Endothelial cell of umbilical vein (primary cell): ENCODE measurements around the gene C3orf22. TPM values are rescaled to one million over a fixed set of nuclear protein-coding genes. Genes with fewer than 3 reads are reported as not detected.

Experiments
- BruUV-seq: library from RNA; stranded (reverse); fragments of 400-500 nt; replicated peaks from 2 replicates; lab custom pipeline; 2021; lab: Mats Ljungman, UMichigan
- CTCF ChIA-PET: fragments of 300-600, 350-600 bp; sonication (Branson Sonifier 250); formaldehyde crosslinking; loops from one replicate; lab custom pipeline; 2021; ENCODE audit warnings: antibody characterized with exemption, inconsistent platforms; lab: Charles Lee
- POLR2A ChIA-PET: fragments of 300-600, 350-600 bp; sonication (Branson Sonifier 250); formaldehyde crosslinking; loops from one replicate; lab custom pipeline; 2021; ENCODE audit warnings: antibody characterized with exemption, inconsistent platforms; lab: Charles Lee
- DNase-seq: peaks from one replicate; pipeline ENCODE4 v3.0.0-alpha.2; 2011; ENCODE audit warnings: low read depth, low spot score
- FAIRE-seq: peaks from 2 replicates; lab custom pipeline; 2011; peaks lifted over from hg19 to GRCh38; lab: Jason Lieb, UNC
- H2AFZ ChIP-seq: 2 replicates; pipeline ENCODE4 v1.6.0; 2012; ENCODE audit warnings: low read depth, low read length, control low read depth, inconsistent platforms
- H3K27ac ChIP-seq: 2 replicates; pipeline ENCODE4 v1.5.1; 2011; ENCODE audit warnings: low read depth, mild to moderate bottlenecking, control low read depth, low read length, moderate library complexity; ENCODE audit not compliant: insufficient read depth
- H3K27me3 ChIP-seq, 2 experiments: 2 replicates each; pipeline versions ENCODE4 v1.6.0 to v1.6.1; 2011; ENCODE audit warnings: low read length in 2 of 2, mixed read lengths in 1 of 2; ENCODE audit not compliant: control insufficient read depth in 2 of 2, insufficient read depth in 2 of 2
- H3K36me3 ChIP-seq, 2 experiments: 2 replicates in 1 of 2; 3 replicates in 1 of 2; pipeline ENCODE4 v1.5.1; 2011; ENCODE audit warnings: low read length in 2 of 2, mild to moderate bottlenecking in 1 of 2, moderate library complexity in 1 of 2; ENCODE audit not compliant: control insufficient read depth in 2 of 2, insufficient read depth in 2 of 2; ENCODE audit errors: extremely low read depth in 1 of 2
- H3K4me1 ChIP-seq: 3 replicates; pipeline ENCODE4 v1.5.1; 2011; ENCODE audit warnings: mild to moderate bottlenecking, low read length; ENCODE audit not compliant: control insufficient read depth, insufficient read depth; ENCODE audit errors: extremely low read depth
- H3K4me2 ChIP-seq: 2 replicates; pipeline ENCODE4 v1.6.1; 2011; ENCODE audit warnings: low read length, control low read depth, mixed read lengths; ENCODE audit not compliant: insufficient read depth
- H3K4me3 ChIP-seq, 3 experiments: fragments of 200-600 bp in 1 of 3; sonication (generic), shearing (Covaris generic) in 1 of 3; replicated peaks in 1 of 3; 2 replicates each; pipeline ENCODE4 v1.5.1; 2011 to 2016; ENCODE audit warnings: control low read depth in 3 of 3, low read length in 3 of 3, mild to moderate bottlenecking in 2 of 3, inconsistent platforms in 1 of 3, low read depth in 1 of 3, moderate library complexity in 1 of 3; ENCODE audit not compliant: insufficient read depth in 1 of 3
- H3K79me2 ChIP-seq: 2 replicates; pipeline ENCODE4 v1.6.0; 2012; ENCODE audit warnings: low read length, inconsistent platforms; ENCODE audit not compliant: control insufficient read depth, insufficient read depth
- H3K9ac ChIP-seq: replicated peaks from 2 replicates; pipeline ENCODE3; 2011; ENCODE audit warnings: low read length, control low read depth; ENCODE audit not compliant: insufficient read depth; ENCODE audit errors: extremely low read depth
- H3K9me1 ChIP-seq: replicated peaks from 3 replicates; pipeline ENCODE4 v1.6.0; 2011; ENCODE audit warnings: mild to moderate bottlenecking, low read length; ENCODE audit not compliant: control insufficient read depth, insufficient read depth; ENCODE audit errors: extremely low read depth
- H3K9me3 ChIP-seq: replicated peaks from 2 replicates; pipeline ENCODE4 v1.5.1; 2012; ENCODE audit warnings: low read length, inconsistent platforms; ENCODE audit not compliant: control insufficient read depth, insufficient read depth
- H4K20me1 ChIP-seq: replicated peaks from 2 replicates; pipeline ENCODE3; 2011; ENCODE audit warnings: mild to moderate bottlenecking, low read length; ENCODE audit not compliant: control insufficient read depth, insufficient read depth; ENCODE audit errors: extremely low read depth
- CTCF ChIP-seq, 2 donors: IDR thresholded peaks; 1 replicate in 1 of 2; 2 replicates in 1 of 2; pipeline ENCODE4 v1.5.1; 2011; ENCODE audit warnings: low read length in 2 of 2, mild to moderate bottlenecking in 2 of 2, moderate library complexity in 2 of 2, control low read depth in 1 of 2, inconsistent platforms in 1 of 2, low read depth in 1 of 2; ENCODE audit not compliant: insufficient read depth in 1 of 2; ENCODE audit errors: extremely low read depth in 1 of 2
- EZH2 ChIP-seq: IDR thresholded peaks from 2 replicates; pipeline ENCODE4 v1.6.1; 2012; ENCODE audit warnings: borderline replicate concordance, low read depth, mild to moderate bottlenecking, moderate library complexity, low read length, inconsistent platforms; ENCODE audit not compliant: severe bottlenecking
- FOS ChIP-seq: IDR thresholded peaks from 2 replicates; pipeline ENCODE4 v1.6.1; 2011; ENCODE audit warnings: mild to moderate bottlenecking, low read length, moderate library complexity, borderline replicate concordance; ENCODE audit not compliant: insufficient read depth
- GATA2 ChIP-seq: IDR thresholded peaks from 2 replicates; pipeline ENCODE4 v1.7.0; 2011; ENCODE audit warnings: low read depth, mild to moderate bottlenecking, moderate library complexity, mixed read lengths, low read length; ENCODE audit not compliant: insufficient read length, insufficient read depth
- JUN ChIP-seq: IDR thresholded peaks from 2 replicates; pipeline ENCODE4 v1.6.1; 2011; ENCODE audit warnings: borderline replicate concordance, low read depth; ENCODE audit not compliant: insufficient read length, insufficient read depth
- MAX ChIP-seq: IDR thresholded peaks from 2 replicates; pipeline ENCODE4 v1.6.1; 2011; ENCODE audit not compliant: insufficient read depth, insufficient read length
- MYC ChIP-seq: IDR thresholded peaks from one replicate; pipeline ENCODE4 v1.6.1; 2011; ENCODE audit warnings: mild to moderate bottlenecking, low read depth, low read length
- POLR2A ChIP-seq: IDR thresholded peaks from 2 replicates; pipeline ENCODE4 v1.6.1; 2012; ENCODE audit warnings: low read depth, mild to moderate bottlenecking, control low read depth, low read length
- POLR2AphosphoS5 ChIP-seq: IDR thresholded peaks from 2 replicates; pipeline ENCODE4 v1.6.1; 2012; ENCODE audit warnings: low read depth, mild to moderate bottlenecking, control low read depth, low read length, moderate library complexity; ENCODE audit not compliant: insufficient read depth
- dilution Hi-C: fragments of 300-500 bp; cut with MboI; formaldehyde crosslinking; loops from one replicate; pipeline ENCODE4 v1.15.0; 2019; ENCODE audit warnings: low sequenced_read_pairs; ENCODE audit not compliant: extremely low pct_ligation_motif_present
- intact Hi-C: fragments of 100-400 bp; cut with micrococcal nuclease; formaldehyde crosslinking; loops from one replicate; pipeline ENCODE4 v1.10.0; 2022
- polyA plus RNA-seq, 4 experiments: library from polyadenylated mRNA; depleted of rRNA in 3 of 4; stranded (reverse) in 3 of 4; unstranded in 1 of 4; fragments of >200 nt; gene quantifications; 2 replicates each; pipeline versions ENCODE4 v1.2.1 to v1.2.3, GENCODE V29; 2011 to 2012; ENCODE audit warnings: missing spikeins in 1 of 4
- total RNA-seq: library from RNA; stranded (reverse); gene quantifications from 2 replicates; pipeline ENCODE4 v1.2.3, GENCODE V29; 2021

Gene C3orf22
- total and polyA plus RNA-seq, 2 donors (not counting 3 experiments of a cell fraction or from before 2014, with no cell fraction given): not detected

- no TSS peak for BruUV-seq
- FAIRE-seq: no peak
These were observed 47.4 kb downstream of the C3orf22 start for GRCh38 chr3:126511291-126511690.

More at GRCh38 chr3:126511291-126511690, 47.4 kb downstream of the C3orf22 start:
- no peak overlapping the region for H3K4me2 ChIP-seq
- ChIA-PET CTCF (interaction anchor here (1.1 kb wide), 1 partner anchor 11 kb away, joined by 6 read pairs; no protein-coding TSS in a partner anchor), POLR2A (no interaction called here)
- H2AFZ ChIP-seq: no peak overlapping the region
- no peak overlapping the region for H3K27ac ChIP-seq
- no peak overlapping the region for H3K9ac ChIP-seq
- no peaks in the 10 kb centered on the region for H3K9me1 ChIP-seq
- intact Hi-C loops (no loop called here), dilution Hi-C loops (no loop called here)
- DNase-seq: no peak
- H3K36me3 ChIP-seq: no peaks in the 10 kb centered on the region
- H3K79me2 ChIP-seq: no peaks in the 10 kb centered on the region
- H4K20me1 ChIP-seq: no peaks in the 10 kb centered on the region
- H3K27me3 ChIP-seq: no peaks in the 10 kb centered on the region
- no peak overlapping the region for H3K4me3 ChIP-seq
- no peaks in the 10 kb centered on the region for H3K9me3 ChIP-seq
- no peaks in the 10 kb centered on the region for H3K4me1 ChIP-seq
- TF ChIP-seq POLR2AphosphoS5 (no peak), EZH2 (no peak), MYC (no peak), GATA2 (no peak), CTCF (IDR thresholded peaks at IDR 0.05; ENCODE audit: extremely low read depth in 1 of 2, insufficient read depth in 1 of 2, low read depth in 1 of 2, low read length in 2 of 2) (no peak), FOS (no peak), POLR2A (no peak), MAX (no peak), JUN (no peak)
